ENCODE measurements around the gene CEACAM1.

CEACAM1 gene

GRCh38 chr19:42548552-42548951 lies 20.3 kb upstream of the CEACAM1 start:
- TF ChIP-seq CTCF (IDR thresholded peaks at IDR 0.05; ENCODE audit: control insufficient read depth, insufficient read depth, low read depth, low read length, missing control alignments), result no peak
- DNase-seq (ENCODE audit: low read depth), result no peak
- H3K4me3 ChIP-seq (ENCODE audit: control insufficient read depth, low read depth, low read length), result no peak overlapping the region

- H3K4me3 ChIP-seq (ENCODE audit: control insufficient read depth, low read depth, low read length), result no peak overlapping the region
- DNase-seq (ENCODE audit: low read depth), result no peak
- no peak for TF ChIP-seq CTCF (IDR thresholded peaks at IDR 0.05; ENCODE audit: control insufficient read depth, insufficient read depth, low read depth, low read length, missing control alignments)
These were observed 19.6 kb upstream of the CEACAM1 start for GRCh38 chr19:42547929-42548328.

GRCh38 chr19:42546831-42547500 lies 18.7 kb upstream of the CEACAM1 start:
- no peak overlapping the region for H3K4me3 ChIP-seq (ENCODE audit: control insufficient read depth, low read depth, low read length)
- no peak for TF ChIP-seq CTCF (IDR thresholded peaks at IDR 0.05; ENCODE audit: control insufficient read depth, insufficient read depth, low read depth, low read length, missing control alignments)
- no peak for DNase-seq (ENCODE audit: low read depth)

- no peak for TF ChIP-seq CTCF (IDR thresholded peaks at IDR 0.05; ENCODE audit: control insufficient read depth, insufficient read depth, low read depth, low read length, missing control alignments)
- H3K4me3 ChIP-seq (ENCODE audit: control insufficient read depth, low read depth, low read length), result no peak overlapping the region
- DNase-seq (ENCODE audit: low read depth), result no peak
These were observed 15.9 kb upstream of the CEACAM1 start for GRCh38 chr19:42544146-42544545.

GRCh38 chr19:42542791-42543190 lies 14.5 kb upstream of the CEACAM1 start:
- H3K4me3 ChIP-seq (ENCODE audit: control insufficient read depth, low read depth, low read length), result no peak overlapping the region
- no peak for DNase-seq (ENCODE audit: low read depth)
- no peak for TF ChIP-seq CTCF (IDR thresholded peaks at IDR 0.05; ENCODE audit: control insufficient read depth, insufficient read depth, low read depth, low read length, missing control alignments)

- no peak for DNase-seq (ENCODE audit: low read depth)
- H3K4me3 ChIP-seq (ENCODE audit: control insufficient read depth, low read depth, low read length), result no peak overlapping the region
- no peak for TF ChIP-seq CTCF (IDR thresholded peaks at IDR 0.05; ENCODE audit: control insufficient read depth, insufficient read depth, low read depth, low read length, missing control alignments)
These were observed 11.8 kb upstream of the CEACAM1 start for GRCh38 chr19:42540071-42540553.

Data from AG09309 (cell line).